Trophoblast cell (in vitro differentiated cells and primary cell): Measurements from ENCODE around the gene PIK3IP1.

Experiments used
- DNase-seq, 2 donors: peaks; one replicate each; pipeline ENCODE4 v3.0.0-alpha.2; 2016
- H2AFZ ChIP-seq: 2 replicates; pipeline ENCODE4 v1.6.1; 2013; ENCODE audit warnings: low read length, moderate library complexity, mild to moderate bottlenecking; ENCODE audit not compliant: insufficient read depth, poor library complexity
- H2AK5ac ChIP-seq: 2 replicates; pipeline ENCODE4 v1.6.1; 2013; ENCODE audit warnings: mild to moderate bottlenecking, low read length
- H2BK120ac ChIP-seq: 2 replicates; pipeline ENCODE4 v1.6.1; 2013; ENCODE audit warnings: low read length, mild to moderate bottlenecking, moderate library complexity; ENCODE audit not compliant: insufficient read depth, poor library complexity
- H2BK12ac ChIP-seq: 2 replicates; pipeline ENCODE4 v1.6.1; 2013; ENCODE audit warnings: mild to moderate bottlenecking, low read length, moderate library complexity
- H2BK5ac ChIP-seq: 2 replicates; pipeline ENCODE4 v1.6.1; 2013; ENCODE audit warnings: low read length, low read depth, moderate library complexity, mild to moderate bottlenecking; ENCODE audit not compliant: poor library complexity
- H3K14ac ChIP-seq: 2 replicates; pipeline ENCODE4 v1.6.1; 2013; ENCODE audit warnings: mild to moderate bottlenecking, low read length
- H3K18ac ChIP-seq: 2 replicates; pipeline ENCODE4 v1.6.1; 2013; ENCODE audit warnings: mild to moderate bottlenecking, low read length
- H3K23ac ChIP-seq: 2 replicates; pipeline ENCODE4 v1.6.1; 2013; ENCODE audit warnings: low read length
- H3K27ac ChIP-seq: 2 replicates; pipeline ENCODE4 v1.5.1; 2013; ENCODE audit warnings: low read depth, mild to moderate bottlenecking, inconsistent platforms, low read length, moderate library complexity
- H3K27me3 ChIP-seq: 2 replicates; pipeline ENCODE4 v1.6.1; 2013; ENCODE audit warnings: inconsistent platforms, mild to moderate bottlenecking, low read length, moderate library complexity; ENCODE audit not compliant: insufficient read depth
- H3K36me3 ChIP-seq, 2 experiments: 1 replicate in 1 of 2; 2 replicates in 1 of 2; pipeline ENCODE4 v1.6.1; 2013; ENCODE audit warnings: low read length in 2 of 2, mild to moderate bottlenecking in 2 of 2, moderate library complexity in 1 of 2; ENCODE audit not compliant: insufficient read depth in 2 of 2, control insufficient read depth in 1 of 2
- H3K4ac ChIP-seq: 2 replicates; pipeline ENCODE4 v1.6.1; 2013; ENCODE audit warnings: low read depth, mild to moderate bottlenecking, low read length, moderate library complexity
- H3K4me1 ChIP-seq, 2 experiments: 1 replicate in 1 of 2; 2 replicates in 1 of 2; pipeline ENCODE4 v1.6.1; 2013; ENCODE audit warnings: low read length in 2 of 2, mild to moderate bottlenecking in 2 of 2, moderate library complexity in 1 of 2; ENCODE audit not compliant: insufficient read depth in 2 of 2, control insufficient read depth in 1 of 2
- H3K4me2 ChIP-seq: 2 replicates; pipeline ENCODE4 v1.6.1; 2013; ENCODE audit warnings: inconsistent platforms, mild to moderate bottlenecking, low read length, moderate library complexity
- H3K4me3 ChIP-seq: 2 replicates; pipeline ENCODE4 v1.5.1; 2013; ENCODE audit warnings: mild to moderate bottlenecking, low read depth, low read length, inconsistent platforms
- H3K79me1 ChIP-seq: one replicate; pipeline ENCODE4 v1.6.1; 2013; ENCODE audit warnings: low read length
- H3K79me2 ChIP-seq: 2 replicates; pipeline ENCODE4 v1.6.1; 2013; ENCODE audit warnings: low read length, mild to moderate bottlenecking; ENCODE audit not compliant: control insufficient read depth, insufficient read depth, poor library complexity
- H3K9ac ChIP-seq: 2 replicates; pipeline ENCODE4 v1.6.1; 2013; ENCODE audit warnings: mild to moderate bottlenecking, low read length
- H3K9me3 ChIP-seq: 2 replicates; pipeline ENCODE4 v1.6.1; 2013; ENCODE audit warnings: low read depth, mild to moderate bottlenecking, control low read depth, inconsistent platforms, low read length; ENCODE audit not compliant: insufficient read depth
- H4K12ac ChIP-seq: 2 replicates; pipeline ENCODE4 v1.6.1; 2013; ENCODE audit warnings: low read depth, mild to moderate bottlenecking, low read length, moderate library complexity
- H4K8ac ChIP-seq: 2 replicates; pipeline ENCODE4 v1.6.1; 2013; ENCODE audit warnings: low read depth, mild to moderate bottlenecking, low read length, moderate library complexity
- H4K91ac ChIP-seq: one replicate; pipeline ENCODE4 v1.6.1; 2013; ENCODE audit warnings: low read depth, mild to moderate bottlenecking, low read length, moderate library complexity
- WGBS: extraction: QIAGEN DNeasy Blood & Tissue Kit; methylation state at CpG from one replicate; pipeline ENCODE4 v1.1.7; 2013; ENCODE audit warnings: missing lambda C conversion rate; ENCODE audit not compliant: insufficient read length, insufficient coverage; ENCODE audit errors: extremely low coverage; 5-methylcytosine and 5-hydroxymethylcytosine counted together

The PIK3IP1 gene

GRCh38 chr22:31332886-31333285 lies 40.6 kb upstream of the PIK3IP1 start:
- no peaks in the 10 kb centered on the region for H3K27me3 ChIP-seq
- no peak overlapping the region for H2AFZ ChIP-seq
- no peak overlapping the region for H2BK120ac ChIP-seq
- no peak overlapping the region for H4K12ac ChIP-seq
- H3K79me1 ChIP-seq: no peaks in the 10 kb centered on the region
- H3K23ac ChIP-seq: no peak overlapping the region
- H2BK12ac ChIP-seq: no peak overlapping the region
- H3K4me3 ChIP-seq: no peak overlapping the region
- no peak overlapping the region for H3K9ac ChIP-seq
- H4K91ac ChIP-seq: no peak overlapping the region
- H3K79me2 ChIP-seq: no peaks in the 10 kb centered on the region
- peaks cover 12 to 21% of the 10 kb centered on the region in 2 experiments for H3K4me1 ChIP-seq
- WGBS: no CpG with 5 or more reads among the region's 1 CpG
- H3K36me3 ChIP-seq: peaks cover 49 to 63% of the 10 kb centered on the region in 2 experiments
- H3K14ac ChIP-seq: no peak overlapping the region
- H3K9me3 ChIP-seq: peaks cover 2% of the 10 kb centered on the region
- no peak overlapping the region for H3K18ac ChIP-seq
- H2AK5ac ChIP-seq: no peak overlapping the region
- H2BK5ac ChIP-seq: no peak overlapping the region
- no peak overlapping the region for H4K8ac ChIP-seq
- no peak overlapping the region for H3K27ac ChIP-seq
- DNase-seq: no peak
- H3K4ac ChIP-seq: no peak overlapping the region
- no peak overlapping the region for H3K4me2 ChIP-seq

GRCh38 chr22:31332010-31332409 lies 39.7 kb upstream of the PIK3IP1 start:
- Histone ChIP-seq H2AFZ (no peak overlapping the region), H3K9me3 (peaks cover 2% of the 10 kb centered on the region), H3K4ac (no peak overlapping the region), H3K4me2 (no peak overlapping the region), H3K9ac (no peak overlapping the region), H3K79me1 (no peaks in the 10 kb centered on the region), H3K23ac (no peak overlapping the region), H3K14ac (no peak overlapping the region), H3K4me1 (peaks cover 14 to 20% of the 10 kb centered on the region in 2 experiments), H4K91ac (no peak overlapping the region), H4K8ac (no peak overlapping the region), H2BK5ac (no peak overlapping the region), H3K36me3 (peaks cover 56 to 69% of the 10 kb centered on the region in 2 experiments), H3K27ac (no peak overlapping the region), H3K79me2 (no peaks in the 10 kb centered on the region), H3K4me3 (no peak overlapping the region), H4K12ac (no peak overlapping the region), H2BK120ac (no peak overlapping the region), H3K27me3 (no peaks in the 10 kb centered on the region), H3K18ac (no peak overlapping the region), H2AK5ac (no peak overlapping the region), H2BK12ac (no peak overlapping the region)
- no CpG with 5 or more reads among the region's 8 CpGs for WGBS
- no peak for DNase-seq

- Histone ChIP-seq H3K4ac (no peak overlapping the region), H3K27me3 (no peaks in the 10 kb centered on the region), H3K14ac (no peak overlapping the region), H3K9ac (no peak overlapping the region), H3K4me1 (peaks cover 14 to 20% of the 10 kb centered on the region in 2 experiments), H3K23ac (no peak overlapping the region), H3K4me3 (no peak overlapping the region), H2AFZ (no peak overlapping the region), H2BK12ac (no peak overlapping the region), H3K79me1 (no peaks in the 10 kb centered on the region), H2AK5ac (no peak overlapping the region), H3K9me3 (peaks cover 2% of the 10 kb centered on the region), H3K27ac (no peak overlapping the region), H4K91ac (no peak overlapping the region), H3K18ac (no peak overlapping the region), H2BK5ac (peak overlapping the region; percentile 31), H3K4me2 (no peak overlapping the region), H4K8ac (no peak overlapping the region), H4K12ac (no peak overlapping the region), H2BK120ac (peak overlapping the region; percentile 30), H3K79me2 (no peaks in the 10 kb centered on the region), H3K36me3 (peaks cover 57 to 73% of the 10 kb centered on the region in 2 experiments)
- WGBS: no CpG with 5 or more reads among the region's 9 CpGs
- DNase-seq: no peak
Observed at GRCh38 chr22:31329453-31330215, 37.3 kb upstream of the PIK3IP1 start.

- Histone ChIP-seq H2BK120ac (no peak overlapping the region), H2BK12ac (no peak overlapping the region), H3K79me1 (no peaks in the 10 kb centered on the region), H3K27me3 (no peaks in the 10 kb centered on the region), H3K36me3 (peaks cover 53 to 70% of the 10 kb centered on the region in 2 experiments), H2AFZ (no peak overlapping the region), H3K4me2 (no peak overlapping the region), H3K4me1 (peaks cover 14 to 20% of the 10 kb centered on the region in 2 experiments), H3K18ac (no peak overlapping the region), H4K12ac (no peak overlapping the region), H3K79me2 (no peaks in the 10 kb centered on the region), H3K23ac (no peak overlapping the region), H3K4ac (no peak overlapping the region), H4K8ac (no peak overlapping the region), H3K4me3 (no peak overlapping the region), H3K14ac (no peak overlapping the region), H3K27ac (peak overlapping the region; percentile 7), H3K9me3 (peaks cover 2% of the 10 kb centered on the region), H3K9ac (no peak overlapping the region), H2AK5ac (no peak overlapping the region), H2BK5ac (no peak overlapping the region), H4K91ac (no peak overlapping the region)
- DNase-seq: peak; percentile 41 to 60
- WGBS: no CpG with 5 or more reads among the region's 4 CpGs
Observed at GRCh38 chr22:31329029-31329428, 36.7 kb upstream of the PIK3IP1 start.
